Neuronal stem cell (in vitro differentiated cells): ENCODE measurements around the gene RHOH.

Experiments
- DNase-seq: peaks from one replicate; pipeline ENCODE4 v3.0.0-alpha.2; 2013; ENCODE audit warnings: low spot score
- H2AFZ ChIP-seq: one replicate; pipeline ENCODE4 v1.6.1; 2013; ENCODE audit warnings: mild to moderate bottlenecking, low read length, inconsistent platforms
- H2AK5ac ChIP-seq: 2 replicates; pipeline ENCODE4 v1.6.1; 2013; ENCODE audit warnings: low read depth, mild to moderate bottlenecking, inconsistent platforms, low read length, moderate library complexity, mixed read lengths
- H2BK120ac ChIP-seq: 2 replicates; pipeline ENCODE4 v1.6.1; 2013; ENCODE audit warnings: low read depth, mild to moderate bottlenecking, inconsistent platforms, low read length, moderate library complexity, mixed read lengths
- H2BK12ac ChIP-seq: one replicate; pipeline ENCODE4 v1.6.1; 2013; ENCODE audit warnings: low read length, inconsistent platforms
- H2BK15ac ChIP-seq: 2 replicates; pipeline ENCODE4 v1.6.1; 2013; ENCODE audit warnings: mild to moderate bottlenecking, low read length, inconsistent platforms, mixed read lengths
- H2BK5ac ChIP-seq: one replicate; pipeline ENCODE4 v1.6.1; 2013; ENCODE audit warnings: inconsistent platforms, mild to moderate bottlenecking, low read length, moderate library complexity
- H3K14ac ChIP-seq: one replicate; pipeline ENCODE4 v1.6.1; 2013; ENCODE audit warnings: low read length, inconsistent platforms
- H3K18ac ChIP-seq: 2 replicates; pipeline ENCODE4 v1.6.1; 2013; ENCODE audit warnings: low read length, inconsistent platforms
- H3K23ac ChIP-seq: 2 replicates; pipeline ENCODE4 v1.6.1; 2013; ENCODE audit warnings: low read depth, mild to moderate bottlenecking, mixed read lengths, low read length, inconsistent platforms; ENCODE audit not compliant: poor library complexity
- H3K27ac ChIP-seq: replicated peaks from 3 replicates; pipeline ENCODE4 v1.5.1; 2013; ENCODE audit warnings: low read length, inconsistent platforms
- H3K27me3 ChIP-seq, 3 experiments: 2 replicates each; pipeline ENCODE4 v1.6.1; 2013; ENCODE audit warnings: low read length in 3 of 3, mild to moderate bottlenecking in 2 of 3, inconsistent platforms in 1 of 3, low read depth in 1 of 3, mixed read lengths in 1 of 3, moderate library complexity in 1 of 3; ENCODE audit not compliant: control insufficient read depth in 3 of 3, insufficient read depth in 3 of 3
- H3K36me3 ChIP-seq, 2 donors: replicated peaks in 1 of 2; 2 replicates each; pipeline ENCODE4 v1.6.1; 2013; ENCODE audit warnings: low read length in 2 of 2; ENCODE audit not compliant: control insufficient read depth in 2 of 2, insufficient read depth in 2 of 2
- H3K4ac ChIP-seq: 2 replicates; pipeline ENCODE4 v1.6.1; 2013; ENCODE audit warnings: inconsistent platforms, mild to moderate bottlenecking, low read length, moderate library complexity
- H3K4me1 ChIP-seq, 2 donors: 1 replicate in 1 of 2; 2 replicates in 1 of 2; pipeline ENCODE4 v1.6.1; 2013; ENCODE audit warnings: low read length in 2 of 2, low read depth in 1 of 2; ENCODE audit not compliant: control insufficient read depth in 2 of 2, insufficient read depth in 1 of 2
- H3K4me2 ChIP-seq: one replicate; pipeline ENCODE4 v1.6.1; 2013; ENCODE audit warnings: mild to moderate bottlenecking, low read length, inconsistent platforms; ENCODE audit not compliant: insufficient read depth, poor library complexity, severe bottlenecking
- H3K4me3 ChIP-seq, 2 donors: 2 replicates each; pipeline ENCODE4 v1.5.1; 2013; ENCODE audit warnings: low read length in 2 of 2, mild to moderate bottlenecking in 2 of 2, inconsistent platforms in 1 of 2, moderate library complexity in 1 of 2
- H3K79me1 ChIP-seq: one replicate; pipeline ENCODE4 v1.6.1; 2013; ENCODE audit warnings: low read depth, mild to moderate bottlenecking, inconsistent platforms, low read length, moderate library complexity
- H3K9ac ChIP-seq: one replicate; pipeline ENCODE4 v1.6.1; 2013; ENCODE audit warnings: mild to moderate bottlenecking, low read depth, low read length, inconsistent platforms; ENCODE audit not compliant: poor library complexity
- H3K9me3 ChIP-seq, 2 donors: replicated peaks in 1 of 2; 2 replicates each; pipeline versions ENCODE3 to v1.6.1; 2013; ENCODE audit warnings: low read length in 2 of 2, mild to moderate bottlenecking in 2 of 2, inconsistent platforms in 1 of 2, low read depth in 1 of 2, mixed read lengths in 1 of 2, moderate library complexity in 1 of 2; ENCODE audit not compliant: control insufficient read depth in 2 of 2, insufficient read depth in 1 of 2
- H4K8ac ChIP-seq: one replicate; pipeline ENCODE4 v1.6.1; 2013; ENCODE audit warnings: low read depth, mild to moderate bottlenecking, inconsistent platforms, low read length, moderate library complexity
- H4K91ac ChIP-seq: one replicate; pipeline ENCODE4 v1.6.1; 2013; ENCODE audit warnings: low read length, low read depth, mild to moderate bottlenecking, inconsistent platforms; ENCODE audit not compliant: poor library complexity
- WGBS, 2 donors: extraction: QIAGEN DNeasy Blood & Tissue Kit; methylation state at CpG; one replicate each; pipeline ENCODE4 v1.1.7; 2013; ENCODE audit warnings: missing lambda C conversion rate in 2 of 2, mixed read lengths in 1 of 2; ENCODE audit not compliant: insufficient read length in 2 of 2, insufficient replicate concordance in 1 of 2; ENCODE audit errors: extremely low coverage in 2 of 2; 5-methylcytosine and 5-hydroxymethylcytosine counted together

The RHOH gene

DNA sequence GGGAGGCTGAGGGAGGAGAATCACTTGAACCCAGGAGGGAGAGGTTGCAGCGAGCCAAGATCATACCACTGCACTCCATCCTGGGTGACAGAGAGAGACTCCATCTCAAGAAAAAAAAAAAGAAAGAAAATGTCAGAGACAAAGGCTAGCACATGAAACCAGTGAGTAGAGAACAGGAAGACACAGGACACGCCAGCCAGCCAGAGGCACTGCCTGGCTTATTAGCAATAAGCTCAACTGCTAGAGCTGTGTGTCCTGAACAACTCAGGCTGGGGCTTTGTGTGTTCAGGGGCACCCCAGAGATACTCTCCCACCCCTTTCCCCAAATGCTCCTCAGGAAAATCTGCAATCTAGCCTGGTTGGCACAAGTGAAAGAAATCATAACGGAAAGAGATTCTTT, 60.0 kb downstream of the RHOH start:
- peaks cover 8 to 12% of the 10 kb centered on the region in 2 donors for H3K4me1 ChIP-seq
- no peak overlapping the region for H4K91ac ChIP-seq
- H3K9ac ChIP-seq = no peak overlapping the region
- H3K9me3 ChIP-seq = no peaks in the 10 kb centered on the region
- H3K14ac ChIP-seq = no peak overlapping the region
- H2BK120ac ChIP-seq = no peak overlapping the region
- no peak overlapping the region for H3K4me2 ChIP-seq
- no CpG with 5 or more reads among the region's 3 CpGs for WGBS, 2 donors
- H2AFZ ChIP-seq = no peak overlapping the region
- H3K36me3 ChIP-seq = no peaks in the 10 kb centered on the region
- no peak overlapping the region for H2BK12ac ChIP-seq
- H2BK5ac ChIP-seq = no peak overlapping the region
- H3K23ac ChIP-seq = no peak overlapping the region
- no peak for DNase-seq
- H3K18ac ChIP-seq = no peak overlapping the region
- H2AK5ac ChIP-seq = no peak overlapping the region
- no peaks in the 10 kb centered on the region for H3K27me3 ChIP-seq
- no peak overlapping the region for H3K4me3 ChIP-seq
- no peak overlapping the region for H3K4ac ChIP-seq
- no peaks in the 10 kb centered on the region for H3K79me1 ChIP-seq
- no peak overlapping the region for H3K27ac ChIP-seq
- H4K8ac ChIP-seq = no peak overlapping the region
- H2BK15ac ChIP-seq = no peak overlapping the region

DNA sequence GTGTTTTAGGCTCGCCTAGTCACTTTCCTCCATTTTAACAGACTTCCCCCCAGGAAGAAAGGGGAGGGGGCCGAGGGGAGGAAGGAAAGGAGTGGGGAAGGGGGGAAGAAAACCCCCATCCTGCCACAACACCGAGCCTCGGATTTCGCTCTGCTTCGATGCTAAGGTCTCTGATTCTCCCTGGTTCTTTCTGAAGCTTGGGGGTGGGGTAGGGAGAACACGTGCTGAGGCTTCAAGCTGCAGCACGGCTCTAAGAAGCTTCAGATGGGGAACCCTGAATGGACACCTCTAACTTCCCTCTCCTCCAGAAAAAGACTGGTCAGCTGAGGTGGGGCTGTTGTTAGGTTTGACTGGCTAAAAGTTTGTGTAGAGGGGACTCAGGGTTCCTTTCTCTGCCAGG, 61.8 kb downstream of the RHOH start:
- H3K4ac ChIP-seq = no peak overlapping the region
- H3K18ac ChIP-seq = no peak overlapping the region
- no peak overlapping the region for H2BK5ac ChIP-seq
- no peak overlapping the region for H3K4me2 ChIP-seq
- H3K9me3 ChIP-seq = no peaks in the 10 kb centered on the region
- H3K27me3 ChIP-seq = no peaks in the 10 kb centered on the region
- H3K14ac ChIP-seq = no peak overlapping the region
- H3K79me1 ChIP-seq = no peaks in the 10 kb centered on the region
- H2BK12ac ChIP-seq = no peak overlapping the region
- H2BK120ac ChIP-seq = no peak overlapping the region
- no peak overlapping the region for H4K8ac ChIP-seq
- peaks cover 8 to 12% of the 10 kb centered on the region in 2 donors for H3K4me1 ChIP-seq
- no peaks in the 10 kb centered on the region for H3K36me3 ChIP-seq
- WGBS, 2 donors = no CpG with 5 or more reads among the region's 8 CpGs
- H2AFZ ChIP-seq = peak overlapping the region; percentile 79
- no peak overlapping the region for H2AK5ac ChIP-seq
- DNase-seq = no peak
- H3K9ac ChIP-seq = no peak overlapping the region
- no peak overlapping the region for H2BK15ac ChIP-seq
- H3K4me3 ChIP-seq = no peak overlapping the region
- no peak overlapping the region for H3K23ac ChIP-seq
- no peak overlapping the region for H3K27ac ChIP-seq
- H4K91ac ChIP-seq = no peak overlapping the region

DNA sequence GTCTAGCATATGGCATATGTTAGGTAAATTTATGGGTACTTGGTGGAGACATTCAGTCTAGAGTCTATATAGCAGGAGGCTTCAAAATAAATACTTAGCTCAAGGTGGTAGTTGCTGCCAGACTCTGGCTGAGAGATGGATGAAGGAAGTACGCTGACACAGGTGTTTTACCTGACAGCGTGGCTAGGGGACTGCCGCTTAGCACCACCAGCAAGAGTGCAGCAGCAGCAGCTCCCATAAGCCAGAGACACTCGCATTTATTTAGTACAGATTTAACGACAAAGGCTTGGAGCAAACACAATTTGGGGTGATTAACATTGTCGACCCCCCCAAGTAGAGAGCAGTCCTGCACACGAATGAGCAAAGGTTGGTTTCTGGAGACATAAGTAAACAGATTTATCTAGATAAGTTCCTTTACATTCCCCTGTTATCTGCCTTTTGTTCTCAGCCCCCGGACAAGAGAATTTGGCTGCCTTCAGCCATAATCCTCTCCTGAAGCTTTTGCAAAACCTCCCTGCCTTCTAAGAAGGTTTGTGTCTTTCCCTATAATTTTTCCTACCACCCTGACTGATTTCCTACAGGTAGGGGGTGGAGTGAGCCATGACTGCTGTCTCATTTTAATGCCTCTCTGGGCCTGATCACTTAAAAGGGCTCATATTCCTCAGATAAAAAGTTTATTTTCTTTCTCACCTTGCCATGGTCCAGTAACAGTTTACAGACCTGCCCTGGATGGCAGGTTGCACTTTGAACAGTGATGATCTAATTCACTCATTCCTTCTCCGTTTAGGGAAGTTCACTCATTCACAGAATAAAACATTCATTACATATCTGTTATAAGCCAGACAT, 64.6 kb downstream of the RHOH start:
- Histone ChIP-seq H3K14ac (no peak overlapping the region), H2AFZ (peak overlapping the region; percentile 46), H3K18ac (peak overlapping the region; percentile 65), H2BK15ac (no peak overlapping the region), H3K9ac (no peak overlapping the region), H3K4me3 (no peak overlapping the region), H3K4me1 (peaks cover 12 to 15% of the 10 kb centered on the region in 2 donors), H2BK5ac (no peak overlapping the region), H3K27me3 (no peaks in the 10 kb centered on the region), H3K79me1 (no peaks in the 10 kb centered on the region), H3K27ac (no peak overlapping the region), H3K36me3 (no peaks in the 10 kb centered on the region), H4K91ac (no peak overlapping the region), H2BK120ac (no peak overlapping the region), H3K9me3 (no peaks in the 10 kb centered on the region), H4K8ac (no peak overlapping the region), H2AK5ac (no peak overlapping the region), H3K23ac (no peak overlapping the region), H3K4me2 (no peak overlapping the region), H3K4ac (no peak overlapping the region), H2BK12ac (no peak overlapping the region)
- no peak for DNase-seq
- no CpG with 5 or more reads among the region's 9 CpGs for WGBS, 2 donors

DNA sequence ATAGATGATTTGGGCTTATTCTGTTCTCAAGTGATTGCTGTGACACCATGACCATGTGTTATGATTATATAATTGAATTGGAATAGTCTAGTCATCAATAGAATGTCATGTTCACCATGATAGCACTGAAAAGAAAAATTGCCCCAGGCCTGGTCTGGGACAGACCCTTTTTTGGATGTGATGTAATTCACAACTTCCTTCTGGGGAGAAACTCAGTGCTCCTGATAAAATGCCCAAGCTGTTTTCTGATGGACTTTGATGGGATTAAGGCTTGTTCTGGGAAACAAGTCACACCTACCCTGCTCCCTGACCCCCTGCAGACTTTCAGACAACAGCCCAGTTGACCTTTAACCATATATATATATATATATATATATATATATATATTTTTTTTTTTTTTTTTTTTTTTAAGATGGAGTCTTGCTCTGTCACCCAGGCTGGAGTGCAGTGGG, 65.3 kb downstream of the RHOH start:
- DNase-seq = no peak
- no peak overlapping the region for H4K91ac ChIP-seq
- H3K14ac ChIP-seq = no peak overlapping the region
- no peak overlapping the region for H2BK120ac ChIP-seq
- H2BK5ac ChIP-seq = no peak overlapping the region
- H3K36me3 ChIP-seq = no peaks in the 10 kb centered on the region
- no peak overlapping the region for H2BK15ac ChIP-seq
- no peak overlapping the region for H2AK5ac ChIP-seq
- no peak overlapping the region for H2BK12ac ChIP-seq
- no peak overlapping the region for H3K4me2 ChIP-seq
- no peak overlapping the region for H3K9ac ChIP-seq
- H4K8ac ChIP-seq = no peak overlapping the region
- H2AFZ ChIP-seq = no peak overlapping the region
- no peaks in the 10 kb centered on the region for H3K9me3 ChIP-seq
- no peak overlapping the region for H3K4me3 ChIP-seq
- H3K18ac ChIP-seq = no peak overlapping the region
- H3K27ac ChIP-seq = no peak overlapping the region
- peaks cover 12 to 13% of the 10 kb centered on the region in 2 donors for H3K4me1 ChIP-seq
- H3K4ac ChIP-seq = no peak overlapping the region
- H3K79me1 ChIP-seq = no peaks in the 10 kb centered on the region
- no peak overlapping the region for H3K23ac ChIP-seq
- H3K27me3 ChIP-seq = no peaks in the 10 kb centered on the region
